GM18909 (cell line): ENCODE data around the gene PLEKHA6.

ENCODE experiments used
- ATAC-seq: cut with Tn5 transposase; IDR thresholded peaks from one replicate; pipeline ENCODE4 v1.9.1; 2021; ENCODE audit warnings: mild to moderate bottlenecking; ENCODE audit not compliant: unreplicated experiment, poor library complexity

The PLEKHA6 gene

DNA sequence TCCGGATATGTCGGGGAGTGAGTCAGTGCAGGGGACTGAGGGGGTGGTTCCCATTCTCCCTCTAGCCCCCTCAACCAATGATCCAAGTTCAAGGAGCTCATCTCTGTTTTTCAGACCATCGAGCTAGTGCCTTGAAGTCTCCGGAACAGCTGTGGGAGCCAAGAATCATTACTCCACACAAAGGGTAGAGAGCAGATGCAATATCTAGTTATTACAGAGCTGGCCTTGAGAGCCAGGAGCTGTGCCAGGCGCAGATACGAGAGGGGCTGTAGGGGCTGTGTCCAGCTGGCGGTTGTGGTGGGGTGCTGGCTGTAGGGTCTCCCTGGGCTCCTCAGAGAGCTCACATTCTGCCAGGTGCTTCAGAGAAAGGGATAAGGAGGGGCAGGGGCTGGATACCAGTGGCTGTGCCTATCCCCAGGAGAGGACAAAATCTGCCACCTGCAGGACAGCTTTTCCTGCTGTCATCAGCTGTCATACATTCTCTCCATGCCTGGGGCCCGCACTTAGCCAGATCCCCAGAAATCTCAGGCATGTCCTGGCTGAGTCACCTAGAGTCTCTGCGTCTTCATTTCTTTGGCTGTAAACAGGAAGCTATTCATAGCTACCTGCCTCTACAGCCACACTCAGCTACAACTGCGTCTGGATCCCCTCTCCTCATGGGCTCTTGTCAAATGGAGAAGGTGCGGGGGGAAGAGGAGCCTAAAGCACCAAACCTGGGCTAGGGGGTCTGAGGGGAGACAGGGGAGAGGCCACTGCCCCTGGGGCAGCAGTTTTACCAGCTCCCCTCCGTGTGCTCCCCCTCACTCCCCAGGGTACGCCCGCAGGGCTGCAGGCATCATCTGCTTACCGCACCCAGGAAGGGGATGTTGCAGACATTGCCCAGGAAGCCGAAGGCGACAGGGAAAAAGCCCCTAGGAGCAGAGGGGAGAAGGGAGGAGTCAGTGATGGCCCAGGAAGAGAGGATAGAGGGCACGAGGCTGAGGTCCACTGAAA, 161.1 kb downstream of the PLEKHA6 start:
- no peak for ATAC-seq

DNA sequence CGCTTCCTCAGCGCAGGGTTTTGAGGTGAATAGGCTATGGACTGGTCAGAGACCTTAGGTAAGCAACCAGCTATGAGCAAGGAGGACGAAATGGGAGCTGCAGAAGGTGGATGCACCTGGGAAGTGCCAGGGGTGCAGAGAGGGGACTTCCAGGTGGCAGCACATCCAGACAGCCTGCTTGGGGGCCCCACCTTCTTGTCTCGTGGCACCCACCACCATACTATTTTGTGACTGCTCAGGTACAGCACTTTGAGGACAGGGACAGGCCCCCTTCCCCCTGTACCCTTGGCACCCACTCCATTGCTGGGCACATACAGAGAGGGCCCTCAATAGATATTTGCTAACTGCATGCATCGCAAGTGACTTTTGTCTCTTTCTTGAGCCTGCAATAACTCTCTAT, 162.7 kb downstream of the PLEKHA6 start:
- ATAC-seq, result no peak

DNA sequence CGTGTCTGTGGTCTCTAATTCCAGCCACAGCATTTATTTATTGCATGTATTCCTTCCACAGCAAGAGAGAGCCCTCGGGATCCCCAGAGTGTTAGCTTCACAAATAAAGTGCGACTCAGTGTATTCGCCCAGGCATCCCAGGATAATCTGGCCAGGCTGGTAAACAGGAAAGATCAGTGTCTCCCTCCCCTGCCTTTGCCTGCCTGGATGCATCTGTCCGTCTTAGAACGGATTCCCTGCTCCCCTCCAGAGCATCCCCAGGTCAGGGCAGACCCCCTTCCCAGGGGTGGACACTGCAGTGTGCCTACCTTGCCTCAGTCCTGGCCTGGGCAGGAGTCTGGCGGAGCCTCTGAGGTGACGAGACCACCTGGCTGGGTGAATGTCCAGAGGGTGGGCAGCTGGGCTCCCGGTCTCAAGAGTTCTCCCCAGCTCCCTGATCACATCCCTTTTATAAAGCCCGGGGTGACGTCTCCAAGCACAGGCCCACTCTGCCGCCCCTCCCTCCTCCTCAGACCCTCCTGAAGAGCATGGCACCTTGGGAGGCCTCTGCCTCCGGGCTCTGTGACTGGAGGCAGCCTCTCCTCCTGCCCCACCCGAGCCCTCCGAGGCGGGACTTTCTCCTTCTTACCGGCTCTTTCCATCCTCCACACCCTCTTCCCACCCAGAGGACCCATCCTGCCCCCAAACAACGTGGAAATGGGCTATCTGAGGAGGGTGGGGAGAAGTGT, 163.5 kb downstream of the PLEKHA6 start, which contains the start of gene KISS1:
Gene KISS1 (minus strand): TSS at position 424 of the 728 bp plus-strand sequence. CDS start 3,615 bp downstream, outside the sequence.
- no peak for ATAC-seq

GRCh38 chr1:204194771-204195170, 165.0 kb downstream of the PLEKHA6 start:
- ATAC-seq, result no peak

DNA sequence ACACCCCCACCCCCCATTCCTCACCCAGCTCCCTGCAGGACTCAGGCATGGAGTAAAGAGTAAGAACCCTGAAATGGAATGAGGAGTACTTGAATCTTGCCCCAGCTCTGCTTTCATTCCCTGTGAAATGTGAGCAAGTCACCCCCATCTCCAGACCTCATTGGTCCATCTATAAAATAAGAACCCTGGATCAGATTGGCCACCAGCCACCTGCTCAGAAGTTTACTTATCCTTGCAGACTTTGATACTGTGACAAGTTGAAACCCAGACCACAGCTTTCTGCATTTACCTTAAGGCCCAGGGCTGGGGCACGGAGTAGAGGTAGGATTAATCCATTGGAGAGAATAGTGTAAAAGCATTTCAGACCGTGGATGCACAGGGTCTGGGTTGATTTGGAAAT, 165.6 kb downstream of the PLEKHA6 start:
- ATAC-seq, result no peak

DNA sequence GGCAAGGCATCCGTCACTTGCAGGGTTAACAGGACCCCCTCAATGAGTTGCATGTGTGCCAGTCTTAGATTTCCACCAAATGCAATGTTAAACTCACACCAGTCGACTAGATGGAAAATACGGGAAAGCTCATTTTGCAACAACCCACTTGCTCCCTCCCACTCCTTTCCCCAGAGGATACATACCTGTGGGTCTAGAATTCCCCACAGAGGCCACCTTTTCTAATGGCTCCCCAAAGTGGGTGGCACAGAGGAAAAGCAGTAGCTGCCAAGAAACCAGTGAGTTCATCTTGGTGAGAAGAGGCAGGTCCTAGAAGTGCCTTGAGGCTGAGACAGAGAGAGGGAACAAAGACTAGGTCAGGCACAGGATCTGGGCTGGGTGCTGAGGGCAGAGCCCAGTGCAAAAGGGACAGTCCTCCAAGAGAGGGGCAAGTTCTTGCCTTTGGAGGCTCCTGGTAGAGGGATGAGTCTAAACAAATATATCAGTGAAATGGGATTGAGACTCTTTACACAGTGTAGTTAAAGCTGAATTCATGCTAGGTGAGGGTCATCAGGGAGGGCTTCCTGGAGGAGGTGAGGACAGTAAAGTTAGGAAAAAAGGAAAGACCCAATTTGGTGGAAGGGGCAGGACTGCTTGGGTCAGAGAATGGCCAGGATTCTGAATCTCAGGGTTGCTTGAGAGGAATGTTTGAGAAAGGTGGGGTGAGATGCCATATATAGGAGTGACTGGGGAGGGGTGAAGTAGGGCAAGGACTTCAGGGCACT, 167.0 kb downstream of the PLEKHA6 start:
- no peak for ATAC-seq

GRCh38 chr1:204192046-204192445, 167.7 kb downstream of the PLEKHA6 start:
- no peak for ATAC-seq

GRCh38 chr1:204191456-204191855, 168.3 kb downstream of the PLEKHA6 start:
- ATAC-seq, result no peak

DNA sequence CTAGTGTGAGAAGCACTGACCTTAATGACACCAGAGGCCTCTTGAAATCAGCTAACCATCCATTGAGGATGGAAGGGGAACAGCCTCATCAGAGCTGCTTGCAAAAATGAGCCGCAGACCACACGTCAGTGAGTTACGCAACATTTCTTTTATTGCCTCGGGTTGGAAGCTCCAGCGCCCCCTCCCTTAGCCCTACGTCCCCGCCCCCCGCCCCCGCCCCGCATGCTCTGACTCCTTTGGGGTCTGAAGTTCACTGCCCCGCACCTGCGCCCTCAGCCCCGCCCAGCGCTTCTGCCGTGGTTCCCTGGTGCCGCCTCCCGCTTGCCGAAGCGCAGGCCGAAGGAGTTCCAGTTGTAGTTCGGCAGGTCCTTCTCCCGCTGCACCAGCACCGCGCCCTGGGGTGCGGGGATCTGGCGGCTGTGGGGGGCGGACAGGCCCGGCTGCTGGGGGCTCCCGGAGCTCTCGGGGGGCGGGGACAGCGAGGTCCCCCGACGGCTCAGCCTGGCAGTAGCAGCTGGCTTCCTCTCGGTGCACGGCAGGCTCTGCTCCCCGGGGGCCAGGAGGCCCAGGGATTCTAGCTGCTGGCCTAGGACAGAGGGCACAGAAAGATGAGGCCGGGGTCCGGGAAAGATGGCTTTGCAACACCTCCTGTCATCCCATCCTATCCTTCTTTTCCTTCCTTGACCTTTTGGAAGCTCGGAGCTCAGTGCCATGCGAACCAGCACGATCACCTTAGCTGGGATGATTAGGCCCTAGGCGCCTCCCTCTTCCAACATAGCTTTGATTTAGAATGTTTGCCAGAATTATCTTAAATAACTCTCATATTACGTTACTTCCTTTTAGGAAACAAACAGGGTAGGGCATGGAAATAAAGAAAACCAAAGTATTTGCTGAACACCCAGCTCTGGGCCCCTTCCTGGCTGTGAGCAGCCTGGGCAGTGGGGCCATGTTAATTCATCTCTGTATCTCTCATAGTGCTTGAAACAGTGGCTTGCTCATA, 169.2 kb downstream of the PLEKHA6 start:
- ATAC-seq, result no peak

DNA sequence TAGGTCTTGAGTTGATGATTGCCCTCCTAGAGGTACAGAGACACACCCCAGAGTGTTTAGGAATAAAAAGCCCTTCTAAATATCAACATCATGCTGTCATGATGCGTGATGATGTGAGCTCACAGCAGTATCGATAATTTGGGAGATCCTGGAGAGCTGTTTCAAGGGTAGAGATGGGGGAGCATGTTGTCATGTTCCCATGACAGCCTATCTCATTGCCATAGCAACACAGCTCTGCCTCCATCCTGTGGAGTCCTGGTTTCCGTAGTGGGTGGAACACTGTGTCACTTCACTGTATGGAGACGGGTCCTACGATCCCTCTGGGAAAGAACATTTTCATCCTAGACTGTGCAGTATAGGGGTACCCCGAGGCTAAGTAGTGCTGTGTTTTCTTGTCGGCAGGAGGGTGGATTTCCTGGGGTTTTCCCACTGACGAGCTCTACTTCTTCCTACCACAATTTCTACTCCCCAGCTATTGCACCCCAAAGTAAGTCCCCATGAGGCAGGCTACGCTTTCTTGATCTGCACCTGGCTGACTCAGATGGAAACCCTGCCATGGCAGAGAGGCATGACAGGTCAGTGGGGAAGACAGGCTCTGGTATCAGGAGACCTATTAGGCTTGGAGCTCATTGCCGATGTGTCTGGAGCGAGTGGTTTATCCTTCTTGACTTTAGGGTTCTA, 170.6 kb downstream of the PLEKHA6 start:
- no peak for ATAC-seq

GRCh38 chr1:204186597-204186996, 173.1 kb downstream of the PLEKHA6 start:
- no peak for ATAC-seq

GRCh38 chr1:204181116-204181515, 178.6 kb downstream of the PLEKHA6 start:
- no peak for ATAC-seq

- ATAC-seq, result no peak
Observed at GRCh38 chr1:204180133-204180532, 179.6 kb downstream of the PLEKHA6 start.

DNA sequence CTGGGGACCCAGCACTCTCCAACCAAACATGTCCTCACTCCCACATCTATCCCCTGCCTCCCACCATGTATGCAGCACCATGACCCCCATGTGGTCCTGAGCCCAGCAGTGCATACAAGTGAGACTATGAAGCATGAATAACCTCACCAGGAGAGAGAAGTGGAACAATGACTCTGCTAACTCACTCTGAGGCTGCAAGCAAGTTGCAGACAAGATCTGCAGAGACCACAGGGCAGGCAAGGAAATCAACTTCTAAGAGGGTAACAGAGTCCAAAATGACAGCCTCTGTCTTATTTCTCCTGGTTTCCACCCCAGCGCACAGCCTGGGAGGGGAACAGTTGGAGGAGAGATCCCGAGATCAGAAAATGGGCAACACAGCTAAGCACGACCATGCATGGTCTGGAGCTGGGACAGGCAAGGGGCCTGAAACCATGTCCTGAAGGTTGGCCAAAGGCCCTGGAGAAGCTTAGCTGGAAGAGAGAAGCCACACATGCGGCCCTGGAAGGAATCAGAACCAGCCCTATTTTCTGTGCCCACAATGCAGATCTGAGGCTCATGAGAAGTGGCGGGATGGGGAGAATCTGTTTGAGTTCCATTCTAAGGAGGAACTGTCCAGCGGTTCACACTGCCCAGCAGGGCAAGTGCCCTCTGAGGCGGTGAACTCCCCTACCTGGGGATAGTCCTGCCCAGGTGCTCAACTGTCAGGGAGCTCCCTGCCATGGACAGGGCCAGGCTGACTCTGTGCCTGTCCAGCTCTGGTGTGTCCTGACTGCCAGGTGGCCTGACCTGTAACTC, 181.0 kb downstream of the PLEKHA6 start:
- ATAC-seq, result no peak

DNA sequence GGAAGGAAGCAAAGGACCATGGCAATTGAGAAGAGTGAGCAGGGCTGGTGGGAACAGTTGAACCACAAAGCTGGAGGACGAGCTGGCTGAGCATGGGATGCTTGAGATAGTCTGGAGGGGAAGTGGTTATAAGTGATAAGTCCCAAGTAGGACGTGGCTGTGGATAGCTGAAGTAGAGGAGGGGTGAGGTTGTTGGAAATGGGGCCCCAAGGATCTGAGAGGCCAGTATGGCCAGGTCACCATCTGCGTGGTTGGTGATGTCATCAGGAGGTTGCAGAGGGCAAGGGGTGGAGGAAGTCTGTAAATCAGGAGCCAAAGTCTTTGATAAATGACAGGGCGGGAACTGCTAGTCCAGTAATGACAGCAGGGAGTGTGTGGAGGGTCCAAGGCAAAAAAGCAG, 182.6 kb downstream of the PLEKHA6 start:
- no peak for ATAC-seq

GRCh38 chr1:204176049-204176448, 183.7 kb downstream of the PLEKHA6 start:
- ATAC-seq, result no peak

GRCh38 chr1:204174958-204175357, 184.8 kb downstream of the PLEKHA6 start:
- ATAC-seq, result no peak
